ENCODE measurements around the gene INSYN1. TPM values are rescaled to one million over a fixed set of nuclear protein-coding genes. Genes with fewer than 3 reads are reported as not detected.

The INSYN1 gene
- total RNA-seq, 5 donors from 2014 or later (not counting 1 experiment from before 2014, with no cell fraction given) = not detected

DNA sequence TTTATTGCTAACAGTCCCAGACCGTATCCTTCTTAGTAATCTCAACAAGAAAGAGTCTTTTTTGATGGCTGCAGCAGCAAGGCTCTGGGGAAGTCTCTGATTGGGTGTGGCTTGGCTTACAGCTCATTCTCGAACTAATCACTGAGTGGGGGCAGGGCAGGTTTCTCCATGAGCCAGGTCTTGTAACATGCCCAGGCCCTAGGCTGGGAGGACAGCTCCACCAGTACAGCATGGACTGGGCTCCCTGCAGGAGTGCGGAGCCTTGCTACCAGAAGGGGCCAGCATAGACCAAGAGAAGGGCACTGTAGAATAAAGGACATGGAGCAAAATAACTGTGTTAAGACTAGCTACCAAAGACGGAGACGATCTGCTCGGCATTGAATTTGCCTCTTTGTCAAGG, 61.8 kb downstream of the INSYN1 start:
- Histone ChIP-seq H3K36me3 (ENCODE audit: control insufficient read depth in 2 of 2, extremely low read depth in 1 of 2, insufficient read depth in 1 of 2, low read length in 1 of 2) (no peaks in the 10 kb centered on the region), H3K4me3 (ENCODE audit: control insufficient read depth in 1 of 2, extremely low read depth in 1 of 2, low read length in 1 of 2) (no peak overlapping the region), H3K27me3 (replicated peaks in 1 of 2; ENCODE audit: control insufficient read depth in 2 of 2, extremely low read depth in 1 of 2, insufficient read depth in 2 of 2, low read length in 1 of 2) (peaks cover 6 to 61% of the 10 kb centered on the region in 2 experiments), H3K4me1 (ENCODE audit: control insufficient read depth in 1 of 2, extremely low read depth in 1 of 2, insufficient read depth in 2 of 2, low read length in 2 of 2) (peaks cover 0 to 5% of the 10 kb centered on the region in 2 experiments), H3K27ac (ENCODE audit: low read length) (no peak overlapping the region), H3K9me3 (no peaks in the 10 kb centered on the region)
- H3K27me3 Mint-ChIP-seq = peaks cover 46 to 48% of the 10 kb centered on the region in 2 donors
- POLR2A ChIA-PET = no interaction called here
- no peak for ATAC-seq (replicated peaks in 1 of 4)
- no peak overlapping the region for H3K4me3 Mint-ChIP-seq
- no peak for DNase-seq
- no peaks in the 10 kb centered on the region for H3K9me3 Mint-ChIP-seq
- H3K27ac Mint-ChIP-seq = no peak overlapping the region
- CTCF ChIA-PET = interaction anchor here in 1 of 2 donors (1.1 kb wide), 1 partner anchor 29 kb away, joined by 3 read pairs; no protein-coding TSS in a partner anchor
- H3K4me1 Mint-ChIP-seq = peaks cover 1 to 10% (median 3%) of the 10 kb centered on the region in 3 donors
- 84% methylated on average over 5 of the region's 6 CpGs for WGBS (ENCODE audit: insufficient coverage)
- H3K36me3 Mint-ChIP-seq = no peaks in the 10 kb centered on the region

DNA sequence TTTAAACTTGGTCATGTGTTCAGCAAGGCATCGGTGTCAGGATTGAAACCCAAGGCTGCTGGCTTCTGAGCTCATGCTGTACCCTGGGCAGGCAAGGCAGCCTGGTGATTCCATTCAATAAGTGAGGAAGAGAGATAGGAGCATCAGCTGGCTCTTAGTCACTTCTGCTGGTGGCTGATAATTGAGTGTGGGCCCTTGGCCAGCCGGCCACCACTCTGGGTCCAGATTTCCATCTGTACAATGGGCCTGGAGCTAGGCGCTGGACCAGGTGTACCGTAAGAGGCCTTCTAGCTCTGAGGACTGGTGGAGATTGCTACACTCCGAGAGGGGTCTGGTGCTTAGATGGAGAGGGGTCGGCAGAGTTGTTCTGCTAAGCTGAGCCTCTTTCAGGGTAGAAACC, 64.7 kb downstream of the INSYN1 start:
- ATAC-seq (replicated peaks in 1 of 4) = no peak
- 99% methylated on average over 6 of the region's 6 CpGs for WGBS (ENCODE audit: insufficient coverage)
- H3K36me3 ChIP-seq (ENCODE audit: control insufficient read depth in 2 of 2, extremely low read depth in 1 of 2, insufficient read depth in 1 of 2, low read length in 1 of 2) = no peaks in the 10 kb centered on the region
- H3K27me3 ChIP-seq (replicated peaks in 1 of 2; ENCODE audit: control insufficient read depth in 2 of 2, extremely low read depth in 1 of 2, insufficient read depth in 2 of 2, low read length in 1 of 2) = peaks cover 8 to 62% of the 10 kb centered on the region in 2 experiments
- ChIA-PET POLR2A (interaction anchor here in 1 of 2 donors (0.6 kb wide), 1 partner anchor 569 kb away, joined by 4 read pairs; no protein-coding TSS in a partner anchor), CTCF (interaction anchor here in 1 of 2 donors (0.6 kb wide), 1 partner anchor 11 kb away, joined by 3 read pairs; no protein-coding TSS in a partner anchor)
- no peaks in the 10 kb centered on the region for H3K9me3 Mint-ChIP-seq
- no peaks in the 10 kb centered on the region for H3K36me3 Mint-ChIP-seq
- H3K9me3 ChIP-seq = no peaks in the 10 kb centered on the region
- no peak overlapping the region for H3K4me3 Mint-ChIP-seq
- DNase-seq = no peak
- H3K4me3 ChIP-seq (ENCODE audit: control insufficient read depth in 1 of 2, extremely low read depth in 1 of 2, low read length in 1 of 2) = no peak overlapping the region
- peaks cover 0 to 14% of the 10 kb centered on the region in 2 experiments for H3K4me1 ChIP-seq (ENCODE audit: control insufficient read depth in 1 of 2, extremely low read depth in 1 of 2, insufficient read depth in 2 of 2, low read length in 2 of 2)
- H3K27ac Mint-ChIP-seq = peak overlapping the region in 1 of 2 donors; percentile 25
- peaks cover 44 to 50% of the 10 kb centered on the region in 2 donors for H3K27me3 Mint-ChIP-seq
- H3K4me1 Mint-ChIP-seq = peaks cover 9 to 14% (median 12%) of the 10 kb centered on the region in 3 donors
- H3K27ac ChIP-seq (ENCODE audit: low read length) = no peak overlapping the region

DNA sequence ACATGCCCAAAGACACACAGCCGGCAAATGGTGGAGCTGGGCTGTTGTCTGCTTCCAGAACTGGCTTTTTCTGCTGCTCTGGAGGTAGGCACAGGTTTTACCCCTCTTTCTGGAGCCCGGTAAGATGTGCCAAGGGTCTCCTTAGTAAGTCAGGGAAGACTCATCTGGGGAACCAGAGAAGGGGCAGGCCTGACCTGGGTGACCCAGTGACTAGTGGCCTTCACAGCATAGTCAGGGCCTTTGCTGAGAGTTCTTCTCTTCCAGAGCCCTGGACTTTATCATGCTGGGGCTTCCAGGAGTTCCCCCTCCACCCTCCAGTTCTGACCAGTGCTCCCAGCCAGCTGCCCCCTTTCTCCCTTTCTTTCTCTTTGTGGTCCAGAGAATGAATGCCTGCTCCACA, 65.8 kb downstream of the INSYN1 start:
- Histone ChIP-seq H3K27me3 (replicated peaks in 1 of 2; ENCODE audit: control insufficient read depth in 2 of 2, extremely low read depth in 1 of 2, insufficient read depth in 2 of 2, low read length in 1 of 2) (peaks cover 8 to 70% of the 10 kb centered on the region in 2 experiments), H3K4me1 (ENCODE audit: control insufficient read depth in 1 of 2, extremely low read depth in 1 of 2, insufficient read depth in 2 of 2, low read length in 2 of 2) (peaks cover 0 to 15% of the 10 kb centered on the region in 2 experiments), H3K4me3 (ENCODE audit: control insufficient read depth in 1 of 2, extremely low read depth in 1 of 2, low read length in 1 of 2) (no peak overlapping the region), H3K27ac (ENCODE audit: low read length) (no peak overlapping the region), H3K36me3 (ENCODE audit: control insufficient read depth in 2 of 2, extremely low read depth in 1 of 2, insufficient read depth in 1 of 2, low read length in 1 of 2) (no peaks in the 10 kb centered on the region), H3K9me3 (no peaks in the 10 kb centered on the region)
- DNase-seq (no peak), ATAC-seq (replicated peaks in 1 of 4) (no peak)
- 100% methylated on average over 1 of the region's 2 CpGs for WGBS (ENCODE audit: insufficient coverage)
- peaks cover 45 to 52% of the 10 kb centered on the region in 2 donors for H3K27me3 Mint-ChIP-seq
- H3K4me1 Mint-ChIP-seq = peaks cover 12 to 18% (median 13%) of the 10 kb centered on the region in 3 donors
- ChIA-PET POLR2A (no interaction called here), CTCF (interaction anchor here in 1 of 2 donors (1.2 kb wide), 1 partner anchor 12 kb away, joined by 3 read pairs; no protein-coding TSS in a partner anchor)
- H3K4me3 Mint-ChIP-seq = no peak overlapping the region
- no peak overlapping the region for H3K27ac Mint-ChIP-seq
- H3K36me3 Mint-ChIP-seq = no peaks in the 10 kb centered on the region
- no peaks in the 10 kb centered on the region for H3K9me3 Mint-ChIP-seq

DNA sequence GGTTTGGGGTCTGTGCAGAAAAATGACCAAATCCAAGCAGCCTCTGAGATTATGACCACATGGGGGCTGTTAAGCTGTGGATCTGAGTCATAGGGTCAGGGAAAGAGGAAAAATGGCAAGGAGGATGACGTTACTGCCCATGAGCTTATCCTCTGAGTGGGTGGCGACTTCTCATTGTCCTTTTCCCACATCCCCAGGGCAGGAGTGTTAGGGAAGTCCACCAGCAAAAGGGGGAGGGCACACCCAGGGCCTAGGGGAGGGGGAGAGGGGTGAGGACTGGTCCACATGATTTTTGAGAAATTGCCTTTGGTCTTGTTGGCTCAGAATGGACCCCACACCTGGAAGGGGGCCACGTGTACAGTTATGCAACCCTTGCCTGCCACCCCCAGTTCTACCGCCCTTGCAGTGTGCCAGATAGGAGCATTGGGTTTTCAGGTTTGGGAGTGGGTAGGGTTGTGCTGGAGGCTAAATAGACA, 66.3 kb downstream of the INSYN1 start:
- Mint-ChIP-seq H3K9me3 (no peaks in the 10 kb centered on the region), H3K27me3 (peaks cover 48 to 57% of the 10 kb centered on the region in 2 donors), H3K4me1 (peaks cover 12 to 18% (median 13%) of the 10 kb centered on the region in 3 donors), H3K27ac (peak overlapping the region in 1 of 2 donors; percentile 3), H3K4me3 (no peak overlapping the region), H3K36me3 (no peaks in the 10 kb centered on the region)
- H3K9me3 ChIP-seq = no peaks in the 10 kb centered on the region
- no peak for ATAC-seq (replicated peaks in 1 of 4)
- H3K4me3 ChIP-seq (ENCODE audit: control insufficient read depth in 1 of 2, extremely low read depth in 1 of 2, low read length in 1 of 2) = no peak overlapping the region
- WGBS (ENCODE audit: insufficient coverage) = no CpG with 5 or more reads among the region's 4 CpGs
- ChIA-PET POLR2A (no interaction called here), CTCF (interaction anchor here in 1 of 2 donors (1.2 kb wide), 1 partner anchor 12 kb away, joined by 3 read pairs; no protein-coding TSS in a partner anchor)
- peaks cover 8 to 72% of the 10 kb centered on the region in 2 experiments for H3K27me3 ChIP-seq (replicated peaks in 1 of 2; ENCODE audit: control insufficient read depth in 2 of 2, extremely low read depth in 1 of 2, insufficient read depth in 2 of 2, low read length in 1 of 2)
- no peak for DNase-seq
- no peaks in the 10 kb centered on the region for H3K36me3 ChIP-seq (ENCODE audit: control insufficient read depth in 2 of 2, extremely low read depth in 1 of 2, insufficient read depth in 1 of 2, low read length in 1 of 2)
- H3K27ac ChIP-seq (ENCODE audit: low read length) = no peak overlapping the region
- peaks cover 0 to 15% of the 10 kb centered on the region in 2 experiments for H3K4me1 ChIP-seq (ENCODE audit: control insufficient read depth in 1 of 2, extremely low read depth in 1 of 2, insufficient read depth in 2 of 2, low read length in 2 of 2)

DNA sequence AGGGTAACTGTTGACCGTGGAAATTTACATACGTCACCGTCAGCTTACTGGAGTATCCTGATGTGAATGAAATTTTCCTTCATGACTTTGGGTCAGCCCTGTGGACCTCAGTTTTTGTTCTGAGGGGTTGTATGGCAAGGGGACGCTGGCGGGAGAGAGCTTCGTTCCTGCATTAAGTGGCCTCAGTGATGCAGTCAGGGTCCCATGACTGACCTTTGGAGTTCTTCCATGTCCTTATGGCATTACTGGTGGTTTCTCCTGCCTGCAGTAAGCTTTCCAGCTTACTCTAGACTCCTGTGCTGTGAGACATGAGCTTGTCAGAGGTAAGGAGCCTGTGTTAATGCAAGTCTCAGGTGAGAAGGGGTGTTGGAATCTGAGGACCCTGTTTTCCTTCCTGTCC, 67.2 kb downstream of the INSYN1 start:
- no peaks in the 10 kb centered on the region for H3K9me3 ChIP-seq
- H3K4me3 ChIP-seq (ENCODE audit: control insufficient read depth in 1 of 2, extremely low read depth in 1 of 2, low read length in 1 of 2) = no peak overlapping the region
- Mint-ChIP-seq H3K4me3 (peak overlapping the region in 1 of 3 donors; percentile 77), H3K4me1 (peaks cover 12 to 18% (median 13%) of the 10 kb centered on the region in 3 donors), H3K27ac (no peak overlapping the region), H3K9me3 (no peaks in the 10 kb centered on the region), H3K36me3 (no peaks in the 10 kb centered on the region), H3K27me3 (peaks cover 55 to 63% of the 10 kb centered on the region in 2 donors)
- ChIA-PET CTCF (interaction anchor here in 1 of 2 donors (1.2 kb wide), 1 partner anchor 13 kb away, joined by 3 read pairs; no protein-coding TSS in a partner anchor), POLR2A (no interaction called here)
- DNase-seq (no peak), ATAC-seq (replicated peaks in 1 of 4) (no peak)
- peaks cover 0 to 15% of the 10 kb centered on the region in 2 experiments for H3K4me1 ChIP-seq (ENCODE audit: control insufficient read depth in 1 of 2, extremely low read depth in 1 of 2, insufficient read depth in 2 of 2, low read length in 2 of 2)
- peaks cover 8 to 68% of the 10 kb centered on the region in 2 experiments for H3K27me3 ChIP-seq (replicated peaks in 1 of 2; ENCODE audit: control insufficient read depth in 2 of 2, extremely low read depth in 1 of 2, insufficient read depth in 2 of 2, low read length in 1 of 2)
- WGBS (ENCODE audit: insufficient coverage) = 85% methylated on average over 6 of the region's 6 CpGs
- no peak overlapping the region for H3K27ac ChIP-seq (ENCODE audit: low read length)
- no peaks in the 10 kb centered on the region for H3K36me3 ChIP-seq (ENCODE audit: control insufficient read depth in 2 of 2, extremely low read depth in 1 of 2, insufficient read depth in 1 of 2, low read length in 1 of 2)
